CD4-positive, alpha-beta T cell (primary cell): ENCODE measurements around the gene TAOK1. TPM values are rescaled to one million over a fixed set of nuclear protein-coding genes. Genes with fewer than 3 reads are reported as not detected.
A peak's percentile ranks its signal among the peaks of the same experiment; 100 is the strongest.

ENCODE experiments used
- ATAC-seq: fragments of 200-7000 bp; cut with Tn5 transposase; one replicate; pipeline ENCODE4 v1.10.0; 2022; ENCODE audit warnings: mild to moderate bottlenecking; ENCODE audit not compliant: poor library complexity
- CTCF ChIA-PET: fragments of 350-600 bp; sonication (Branson Sonifier 250); formaldehyde crosslinking; loops from one replicate; lab custom pipeline; 2021; ENCODE audit warnings: antibody characterized with exemption, inconsistent platforms; lab: Charles Lee
- POLR2A ChIA-PET: fragments of 350-600 bp; sonication (Branson Sonifier 250); formaldehyde crosslinking; loops from one replicate; lab custom pipeline; 2021; ENCODE audit warnings: antibody characterized with exemption, inconsistent platforms; lab: Charles Lee
- DNase-seq, 14 experiments: peaks; one replicate each; pipeline ENCODE4 v3.0.0-alpha.2; 2013 to 2020; ENCODE audit warnings: mixed read lengths in 2 of 14
- H3K27ac ChIP-seq, 2 donors: one replicate each; pipeline versions ENCODE4 v1.5.1 to v1.7.0; 2013; ENCODE audit warnings: low read length in 2 of 2, low read depth in 1 of 2, mild to moderate bottlenecking in 1 of 2
- H3K27me3 ChIP-seq, 2 experiments: 1 replicate in 1 of 2; 2 replicates in 1 of 2; pipeline versions ENCODE4 v1.6.1 to v1.7.0; 2013; ENCODE audit warnings: low read length in 2 of 2, control low read depth in 1 of 2, mild to moderate bottlenecking in 1 of 2, moderate library complexity in 1 of 2; ENCODE audit not compliant: insufficient read depth in 2 of 2, control insufficient read depth in 1 of 2
- H3K36me3 ChIP-seq: one replicate; pipeline ENCODE4 v1.6.1; 2013; ENCODE audit warnings: low read length, control low read depth; ENCODE audit not compliant: insufficient read depth
- H3K4me1 ChIP-seq: one replicate; pipeline ENCODE4 v1.6.1; 2013; ENCODE audit warnings: low read length, control low read depth; ENCODE audit not compliant: insufficient read depth
- H3K4me3 ChIP-seq: one replicate; pipeline ENCODE4 v1.5.1; 2013; ENCODE audit warnings: mild to moderate bottlenecking, low read length, moderate library complexity
- H3K9me3 ChIP-seq, 2 experiments: 1 replicate in 1 of 2; 2 replicates in 1 of 2; pipeline versions ENCODE4 v1.6.1 to v1.7.0; 2013; ENCODE audit warnings: low read length in 2 of 2, mild to moderate bottlenecking in 2 of 2, control low read depth in 1 of 2, moderate library complexity in 1 of 2; ENCODE audit not compliant: control insufficient read depth in 1 of 2, insufficient read depth in 1 of 2
- H3K27ac Mint-ChIP-seq: one replicate; pipeline ENCODE4 v1.8.0; 2020; ENCODE audit warnings: mixed read lengths
- H3K27me3 Mint-ChIP-seq: one replicate; pipeline ENCODE4 v1.8.0; 2021; ENCODE audit warnings: mixed read lengths
- H3K36me3 Mint-ChIP-seq: one replicate; pipeline ENCODE4 v1.8.0; 2021; ENCODE audit warnings: low read depth, mixed read lengths
- H3K4me1 Mint-ChIP-seq: one replicate; pipeline ENCODE4 v1.8.0; 2021; ENCODE audit warnings: low read depth, mixed read lengths
- H3K4me3 Mint-ChIP-seq: one replicate; pipeline ENCODE4 v1.8.0; 2020; ENCODE audit warnings: mild to moderate bottlenecking, mixed read lengths
- H3K9me3 Mint-ChIP-seq: one replicate; pipeline ENCODE4 v1.8.0; 2020; ENCODE audit warnings: mixed read lengths
- intact Hi-C, 2 experiments: fragments of 100-400 bp; cut with DNase I in 1 of 2; cut with micrococcal nuclease in 1 of 2; formaldehyde crosslinking; loops; one replicate each; pipeline versions ENCODE4 v1.15.1 to v1.9.0; 2023 to 2025; cut with DNase I, micrococcal nuclease
- total RNA-seq, 174 experiments: library from RNA in 2 of 174; stranded (reverse) in 2 of 174; gene quantifications; one replicate each; pipeline ENCODE4 v1.2.3 and lab custom pipeline; 2021 to 2026
- TF ChIP-seq, protein P1 (sequence below): fragments of 200-600 bp; IDR thresholded peaks from one replicate; pipeline ENCODE4 v1.8.0; 2022; ENCODE audit warnings: antibody characterized with exemption, mild to moderate bottlenecking

Gene TAOK1
- total RNA-seq, 2 experiments from 2014 or later, result 33.1 to 33.8 TPM

DNA sequence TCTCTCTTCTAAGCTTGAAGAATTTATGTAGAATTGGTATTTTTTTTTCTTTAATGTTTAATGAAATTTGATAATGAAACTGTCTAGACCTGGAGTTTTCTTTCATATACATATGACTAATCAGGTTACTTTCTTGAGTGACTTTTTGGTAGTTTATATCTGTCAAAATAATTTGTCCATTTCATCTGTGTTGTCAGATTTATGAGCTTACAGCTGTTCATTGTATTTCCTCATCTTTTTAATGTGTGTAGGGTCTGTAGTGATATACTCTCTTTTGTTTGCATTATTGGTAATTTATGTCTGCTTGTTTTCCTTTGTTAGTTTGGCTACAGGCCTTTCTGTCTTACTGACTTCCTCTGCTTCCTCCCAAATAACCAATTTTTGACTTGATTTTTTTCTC is 55.7 kb downstream of the TAOK1 start:
- TF ChIP-seq, protein P1, sequence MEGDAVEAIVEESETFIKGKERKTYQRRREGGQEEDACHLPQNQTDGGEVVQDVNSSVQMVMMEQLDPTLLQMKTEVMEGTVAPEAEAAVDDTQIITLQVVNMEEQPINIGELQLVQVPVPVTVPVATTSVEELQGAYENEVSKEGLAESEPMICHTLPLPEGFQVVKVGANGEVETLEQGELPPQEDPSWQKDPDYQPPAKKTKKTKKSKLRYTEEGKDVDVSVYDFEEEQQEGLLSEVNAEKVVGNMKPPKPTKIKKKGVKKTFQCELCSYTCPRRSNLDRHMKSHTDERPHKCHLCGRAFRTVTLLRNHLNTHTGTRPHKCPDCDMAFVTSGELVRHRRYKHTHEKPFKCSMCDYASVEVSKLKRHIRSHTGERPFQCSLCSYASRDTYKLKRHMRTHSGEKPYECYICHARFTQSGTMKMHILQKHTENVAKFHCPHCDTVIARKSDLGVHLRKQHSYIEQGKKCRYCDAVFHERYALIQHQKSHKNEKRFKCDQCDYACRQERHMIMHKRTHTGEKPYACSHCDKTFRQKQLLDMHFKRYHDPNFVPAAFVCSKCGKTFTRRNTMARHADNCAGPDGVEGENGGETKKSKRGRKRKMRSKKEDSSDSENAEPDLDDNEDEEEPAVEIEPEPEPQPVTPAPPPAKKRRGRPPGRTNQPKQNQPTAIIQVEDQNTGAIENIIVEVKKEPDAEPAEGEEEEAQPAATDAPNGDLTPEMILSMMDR, result no peak
- Mint-ChIP-seq H3K9me3 (no peaks in the 10 kb centered on the region), H3K27ac (peak overlapping the region; percentile 50), H3K36me3 (peaks cover 24% of the 10 kb centered on the region), H3K27me3 (no peaks in the 10 kb centered on the region), H3K4me1 (peaks cover 72% of the 10 kb centered on the region), H3K4me3 (no peak overlapping the region)
- Histone ChIP-seq H3K4me1 (peaks cover 11% of the 10 kb centered on the region), H3K9me3 (no peaks in the 10 kb centered on the region), H3K36me3 (peaks cover 1% of the 10 kb centered on the region), H3K4me3 (no peak overlapping the region), H3K27me3 (no peaks in the 10 kb centered on the region), H3K27ac (no peak overlapping the region)
- DNase-seq, result no peak
- ChIA-PET POLR2A (no interaction called here), CTCF (interaction anchor here (1.1 kb wide), 1 partner anchor 76 kb away, joined by 3 read pairs; no protein-coding TSS in a partner anchor)
- ATAC-seq, result no peak
- intact Hi-C loops, result loop anchor here (1.0 to 5.0 kb wide), 2 partner anchors 36 to 54 kb away; partner anchors contain the start of gene TAOK1 (in 1 of the 2)

DNA sequence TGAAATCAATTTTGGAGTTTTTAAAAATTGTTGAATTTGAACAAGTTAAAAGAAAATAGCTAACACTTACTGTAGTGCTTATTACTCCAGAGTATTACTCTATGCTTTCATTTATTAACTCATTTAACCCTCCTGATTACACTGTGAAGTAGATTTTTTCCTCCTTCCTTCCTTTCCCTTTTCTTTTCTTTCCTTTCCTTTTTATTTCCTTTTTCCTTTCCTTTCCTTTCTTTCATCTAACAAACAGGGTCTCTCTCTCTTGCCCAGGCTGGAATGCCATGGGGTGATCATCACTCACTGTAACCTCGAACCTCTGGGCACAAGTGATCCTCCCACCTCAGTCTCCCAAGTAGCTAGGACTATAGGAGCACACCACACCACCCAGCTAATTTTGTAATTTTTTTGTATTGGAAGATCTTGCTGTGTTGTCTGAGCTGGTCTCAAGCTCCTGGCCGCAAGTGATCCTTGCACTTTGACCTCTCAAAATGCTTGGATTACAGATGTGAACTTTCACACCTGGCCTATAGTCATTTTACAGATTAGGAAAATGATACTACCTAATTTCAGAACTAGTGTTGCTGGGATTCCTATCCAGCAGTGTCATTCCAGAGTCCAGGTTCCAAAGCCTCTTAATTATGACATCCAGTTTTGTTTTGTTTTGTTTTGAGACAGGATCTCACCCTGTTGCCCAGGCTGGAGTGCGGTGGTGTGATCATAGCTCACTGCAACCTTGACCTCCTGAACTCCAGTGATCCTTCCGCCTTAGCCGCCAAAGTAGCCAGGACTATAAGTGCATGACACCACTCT is 59.9 kb downstream of the TAOK1 start:
- no peak overlapping the region for H3K4me3 ChIP-seq
- peaks cover 12% of the 10 kb centered on the region for H3K4me1 ChIP-seq
- intact Hi-C loops, result loop anchor here in 1 of 2 experiments (5.0 kb wide), 1 partner anchor 58 kb away; the partner anchor contains the start of gene TAOK1
- CTCF ChIA-PET, result interaction anchor here (1.6 to 2.4 kb wide), 2 partner anchors 10 to 81 kb away, joined by 3 to 7 read pairs; no protein-coding TSS in a partner anchor
- H3K9me3 Mint-ChIP-seq, result no peaks in the 10 kb centered on the region
- peaks cover 38% of the 10 kb centered on the region for H3K36me3 Mint-ChIP-seq
- DNase-seq (no peak), ATAC-seq (no peak)
- H3K9me3 ChIP-seq, result no peaks in the 10 kb centered on the region
- TF ChIP-seq, protein P1, result no peak
- peaks cover 35% of the 10 kb centered on the region for H3K4me1 Mint-ChIP-seq
- H3K27me3 ChIP-seq, result no peaks in the 10 kb centered on the region
- POLR2A ChIA-PET, result no interaction called here
- H3K4me3 Mint-ChIP-seq, result no peak overlapping the region
- H3K27ac ChIP-seq, result no peak overlapping the region
- H3K36me3 ChIP-seq, result peaks cover 31% of the 10 kb centered on the region
- no peaks in the 10 kb centered on the region for H3K27me3 Mint-ChIP-seq
- peak overlapping the region; percentile 71 for H3K27ac Mint-ChIP-seq

DNA sequence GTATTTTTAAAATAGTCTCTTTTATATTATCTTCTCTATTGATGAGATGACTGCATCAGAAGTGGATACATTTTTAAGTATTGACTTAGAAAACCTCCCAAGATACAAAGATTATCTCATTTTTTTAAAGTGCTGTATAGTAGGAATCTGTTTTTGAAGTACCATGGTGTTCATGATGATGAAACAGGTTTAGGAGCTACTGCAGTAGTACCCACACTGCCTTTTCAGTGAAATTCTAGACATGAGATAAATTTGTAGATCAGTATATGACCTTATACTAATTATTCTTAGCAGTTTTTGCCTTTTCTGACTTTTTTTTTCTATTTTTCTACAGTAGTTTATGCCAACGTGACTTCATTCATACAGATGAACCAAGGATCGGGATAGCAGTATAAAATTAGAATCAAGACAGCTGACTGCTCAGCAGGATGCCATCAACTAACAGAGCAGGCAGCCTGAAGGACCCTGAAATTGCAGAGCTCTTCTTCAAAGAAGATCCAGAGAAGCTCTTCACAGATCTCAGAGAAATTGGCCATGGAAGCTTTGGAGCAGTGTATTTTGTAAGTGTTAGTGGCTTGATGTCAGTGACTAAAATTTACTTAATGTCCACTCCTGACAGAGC is 61.1 kb downstream of the TAOK1 start:
- H3K9me3 ChIP-seq, result no peaks in the 10 kb centered on the region
- intact Hi-C loops, result no loop called here
- H3K4me3 ChIP-seq, result no peak overlapping the region
- CTCF ChIA-PET, result interaction anchor here (1.6 to 2.4 kb wide), 2 partner anchors 11 to 82 kb away, joined by 3 to 7 read pairs; no protein-coding TSS in a partner anchor
- H3K4me3 Mint-ChIP-seq, result no peak overlapping the region
- H3K36me3 Mint-ChIP-seq, result peaks cover 47% of the 10 kb centered on the region
- TF ChIP-seq, protein P1, result no peak
- peak overlapping the region; percentile 71 for H3K27ac Mint-ChIP-seq
- peaks cover 12% of the 10 kb centered on the region for H3K4me1 ChIP-seq
- ATAC-seq (no peak), DNase-seq (no peak)
- no peak overlapping the region for H3K27ac ChIP-seq
- H3K36me3 ChIP-seq, result peaks cover 31% of the 10 kb centered on the region
- POLR2A ChIA-PET, result no interaction called here
- no peaks in the 10 kb centered on the region for H3K27me3 ChIP-seq
- H3K9me3 Mint-ChIP-seq, result no peaks in the 10 kb centered on the region
- peaks cover 28% of the 10 kb centered on the region for H3K4me1 Mint-ChIP-seq
- H3K27me3 Mint-ChIP-seq, result no peaks in the 10 kb centered on the region
